GM12892 (cell line): ENCODE data around the gene CXCR1.

Experiments used
- POLR2A ChIP-seq: IDR thresholded peaks from 2 replicates; pipeline ENCODE4 v1.6.1; 2011; ENCODE audit warnings: low read depth, low read length, control low read depth
- POLR2AphosphoS5 ChIP-seq: IDR thresholded peaks from 2 replicates; pipeline ENCODE4 v1.6.1; 2011; ENCODE audit warnings: low read depth, low read length, control low read depth

- TF ChIP-seq POLR2AphosphoS5 (no peak), POLR2A (no peak)
Measured at GRCh38 chr2:218169757-218170546, 3.2 kb upstream of the CXCR1 start.
